SK-N-SH (cell line): ENCODE results near the gene TMEM209. TPM values are rescaled to one million over a fixed set of nuclear protein-coding genes. Genes with fewer than 3 reads are reported as not detected.

Source experiments
- CHD2 ChIP-seq: fragments of 150-350 bp; IDR thresholded peaks from 2 replicates; pipeline ENCODE4 v1.6.1; 2018; ENCODE audit warnings: low read length; ENCODE audit not compliant: partially characterized antibody
- ELF1 ChIP-seq: IDR thresholded peaks from 2 replicates; pipeline ENCODE4 v1.4.0; 2012
- EZH2phosphoT487 ChIP-seq: fragments of 200-600 bp; sonication (generic); IDR thresholded peaks from 2 replicates; pipeline ENCODE4 v1.6.1; 2017; ENCODE audit warnings: low read depth, mixed run types, mild to moderate bottlenecking, antibody characterized with exemption, moderate library complexity, borderline replicate concordance
- FOSL2 ChIP-seq: IDR thresholded peaks from 2 replicates; pipeline ENCODE4 v1.4.0; 2012; ENCODE audit warnings: low read depth, mild to moderate bottlenecking, moderate library complexity, borderline replicate concordance
- GABPA ChIP-seq: IDR thresholded peaks from 2 replicates; pipeline ENCODE4 v1.4.0; 2012; ENCODE audit warnings: low read depth, mild to moderate bottlenecking
- JUND ChIP-seq: IDR thresholded peaks from 2 replicates; pipeline ENCODE4 v1.4.0; 2012
- MXI1 ChIP-seq: IDR thresholded peaks from 2 replicates; pipeline ENCODE4 v1.6.1; 2012; ENCODE audit warnings: mild to moderate bottlenecking, low read depth, low read length, improper control_type of control experiment
- RAD21 ChIP-seq: IDR thresholded peaks from 2 replicates; pipeline ENCODE4 v1.6.1; 2012; ENCODE audit warnings: mild to moderate bottlenecking, low read length
- RCOR1 ChIP-seq: fragments of 150-350 bp; IDR thresholded peaks from 2 replicates; pipeline ENCODE4 v1.6.1; 2017; ENCODE audit warnings: antibody characterized with exemption, low read length
- SMC3 ChIP-seq: IDR thresholded peaks from 2 replicates; pipeline ENCODE4 v1.6.1; 2012; ENCODE audit warnings: low read depth, low read length, improper control_type of control experiment
- TEAD4 ChIP-seq: IDR thresholded peaks from 2 replicates; pipeline ENCODE4 v1.4.0; 2012; ENCODE audit warnings: mild to moderate bottlenecking, borderline replicate concordance; ENCODE audit not compliant: insufficient read depth
- YY1 ChIP-seq: IDR thresholded peaks from 2 replicates; pipeline ENCODE4 v1.4.0; 2012; ENCODE audit warnings: low read depth, mild to moderate bottlenecking
- polyA plus RNA-seq, 3 experiments: library from polyadenylated mRNA; depleted of rRNA; stranded (reverse); fragments of >200 nt; gene quantifications; 2 replicates each; pipeline ENCODE4 v1.2.3, GENCODE V29; 2012
- TF ChIP-seq, protein P1 (sequence below): IDR thresholded peaks from 2 replicates; pipeline ENCODE4 v1.6.1; 2012; ENCODE audit warnings: mild to moderate bottlenecking, low read depth, low read length, moderate library complexity
- TF ChIP-seq, protein P2 (sequence below): fragments of 200-600 bp; sonication (generic); IDR thresholded peaks from 2 replicates; pipeline ENCODE4 v1.6.1; 2017; ENCODE audit warnings: antibody characterized with exemption, mild to moderate bottlenecking, moderate library complexity
- TF ChIP-seq, protein P3 (sequence below): IDR thresholded peaks from 2 replicates; pipeline ENCODE4; 2012

Gene TMEM209
- polyA plus RNA-seq, 1 of the 3 experiments (the other 2 are of a cell fraction): 14.9 TPM

DNA sequence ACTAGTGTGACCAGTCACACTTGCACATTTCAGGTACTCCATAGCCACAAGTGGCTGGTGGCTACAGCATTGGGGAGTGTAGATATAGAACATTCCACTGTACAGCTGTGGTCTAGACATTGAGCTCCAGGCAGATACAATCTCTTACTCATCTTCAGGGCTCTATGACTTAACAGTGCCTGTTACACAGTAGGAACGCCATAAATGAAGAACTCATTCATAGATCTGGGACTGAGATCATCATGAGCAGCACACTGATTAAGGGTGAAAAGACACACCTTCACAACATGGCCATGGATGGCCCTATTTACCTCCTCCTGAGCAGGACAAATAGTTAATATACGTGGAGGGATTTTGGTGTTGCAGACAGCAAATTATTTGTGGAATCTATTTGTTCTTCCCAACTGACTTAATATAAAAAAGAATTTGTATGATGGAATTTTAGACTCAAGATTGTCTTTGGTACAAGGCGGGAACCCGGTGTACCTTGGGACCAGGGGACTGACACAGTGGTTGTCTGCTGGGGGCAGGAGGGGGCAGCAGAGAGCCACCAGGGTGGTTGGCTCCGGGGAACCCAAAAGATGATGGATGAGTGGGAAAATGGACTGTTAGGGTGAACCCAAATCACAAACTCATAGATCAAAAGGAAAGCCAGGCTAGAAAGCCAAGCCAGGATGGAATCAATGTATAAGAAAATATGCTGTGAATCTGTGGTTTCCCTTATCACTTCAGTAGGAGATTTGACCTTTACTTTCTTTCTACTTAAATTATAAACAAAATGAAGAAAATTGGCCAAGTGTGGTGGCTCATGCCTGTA, 37.2 kb upstream of the TMEM209 start (continued):
- TF ChIP-seq, protein P1, sequence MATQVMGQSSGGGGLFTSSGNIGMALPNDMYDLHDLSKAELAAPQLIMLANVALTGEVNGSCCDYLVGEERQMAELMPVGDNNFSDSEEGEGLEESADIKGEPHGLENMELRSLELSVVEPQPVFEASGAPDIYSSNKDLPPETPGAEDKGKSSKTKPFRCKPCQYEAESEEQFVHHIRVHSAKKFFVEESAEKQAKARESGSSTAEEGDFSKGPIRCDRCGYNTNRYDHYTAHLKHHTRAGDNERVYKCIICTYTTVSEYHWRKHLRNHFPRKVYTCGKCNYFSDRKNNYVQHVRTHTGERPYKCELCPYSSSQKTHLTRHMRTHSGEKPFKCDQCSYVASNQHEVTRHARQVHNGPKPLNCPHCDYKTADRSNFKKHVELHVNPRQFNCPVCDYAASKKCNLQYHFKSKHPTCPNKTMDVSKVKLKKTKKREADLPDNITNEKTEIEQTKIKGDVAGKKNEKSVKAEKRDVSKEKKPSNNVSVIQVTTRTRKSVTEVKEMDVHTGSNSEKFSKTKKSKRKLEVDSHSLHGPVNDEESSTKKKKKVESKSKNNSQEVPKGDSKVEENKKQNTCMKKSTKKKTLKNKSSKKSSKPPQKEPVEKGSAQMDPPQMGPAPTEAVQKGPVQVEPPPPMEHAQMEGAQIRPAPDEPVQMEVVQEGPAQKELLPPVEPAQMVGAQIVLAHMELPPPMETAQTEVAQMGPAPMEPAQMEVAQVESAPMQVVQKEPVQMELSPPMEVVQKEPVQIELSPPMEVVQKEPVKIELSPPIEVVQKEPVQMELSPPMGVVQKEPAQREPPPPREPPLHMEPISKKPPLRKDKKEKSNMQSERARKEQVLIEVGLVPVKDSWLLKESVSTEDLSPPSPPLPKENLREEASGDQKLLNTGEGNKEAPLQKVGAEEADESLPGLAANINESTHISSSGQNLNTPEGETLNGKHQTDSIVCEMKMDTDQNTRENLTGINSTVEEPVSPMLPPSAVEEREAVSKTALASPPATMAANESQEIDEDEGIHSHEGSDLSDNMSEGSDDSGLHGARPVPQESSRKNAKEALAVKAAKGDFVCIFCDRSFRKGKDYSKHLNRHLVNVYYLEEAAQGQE: no peak
- TF ChIP-seq, protein P2, sequence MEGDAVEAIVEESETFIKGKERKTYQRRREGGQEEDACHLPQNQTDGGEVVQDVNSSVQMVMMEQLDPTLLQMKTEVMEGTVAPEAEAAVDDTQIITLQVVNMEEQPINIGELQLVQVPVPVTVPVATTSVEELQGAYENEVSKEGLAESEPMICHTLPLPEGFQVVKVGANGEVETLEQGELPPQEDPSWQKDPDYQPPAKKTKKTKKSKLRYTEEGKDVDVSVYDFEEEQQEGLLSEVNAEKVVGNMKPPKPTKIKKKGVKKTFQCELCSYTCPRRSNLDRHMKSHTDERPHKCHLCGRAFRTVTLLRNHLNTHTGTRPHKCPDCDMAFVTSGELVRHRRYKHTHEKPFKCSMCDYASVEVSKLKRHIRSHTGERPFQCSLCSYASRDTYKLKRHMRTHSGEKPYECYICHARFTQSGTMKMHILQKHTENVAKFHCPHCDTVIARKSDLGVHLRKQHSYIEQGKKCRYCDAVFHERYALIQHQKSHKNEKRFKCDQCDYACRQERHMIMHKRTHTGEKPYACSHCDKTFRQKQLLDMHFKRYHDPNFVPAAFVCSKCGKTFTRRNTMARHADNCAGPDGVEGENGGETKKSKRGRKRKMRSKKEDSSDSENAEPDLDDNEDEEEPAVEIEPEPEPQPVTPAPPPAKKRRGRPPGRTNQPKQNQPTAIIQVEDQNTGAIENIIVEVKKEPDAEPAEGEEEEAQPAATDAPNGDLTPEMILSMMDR: peak; percentile 87
- TF ChIP-seq JUND: peak; percentile 34; the same call in 1 of the 2 replicates
- TF ChIP-seq RAD21: peak; percentile 85
- peak; percentile 26; the same call in 1 of the 2 replicates for TF ChIP-seq FOSL2
- TF ChIP-seq EZH2phosphoT487: no peak
- peak; percentile 89 for TF ChIP-seq SMC3
- TF ChIP-seq TEAD4: no peak
- no peak for TF ChIP-seq CHD2
- no peak for TF ChIP-seq GABPA
- TF ChIP-seq RCOR1: no peak
- TF ChIP-seq, protein P3, sequence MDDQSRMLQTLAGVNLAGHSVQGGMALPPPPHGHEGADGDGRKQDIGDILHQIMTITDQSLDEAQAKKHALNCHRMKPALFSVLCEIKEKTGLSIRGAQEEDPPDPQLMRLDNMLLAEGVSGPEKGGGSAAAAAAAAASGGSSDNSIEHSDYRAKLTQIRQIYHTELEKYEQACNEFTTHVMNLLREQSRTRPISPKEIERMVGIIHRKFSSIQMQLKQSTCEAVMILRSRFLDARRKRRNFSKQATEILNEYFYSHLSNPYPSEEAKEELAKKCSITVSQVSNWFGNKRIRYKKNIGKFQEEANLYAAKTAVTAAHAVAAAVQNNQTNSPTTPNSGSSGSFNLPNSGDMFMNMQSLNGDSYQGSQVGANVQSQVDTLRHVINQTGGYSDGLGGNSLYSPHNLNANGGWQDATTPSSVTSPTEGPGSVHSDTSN: 0 out of 2 replicates have a peak, but pooled peaks have one; percentile 33
- no peak for TF ChIP-seq MXI1
- no peak for TF ChIP-seq ELF1
- TF ChIP-seq YY1: no peak
